HFFc6 (cell line): ENCODE data around the gene LRRN2. TPM values are rescaled to one million over a fixed set of nuclear protein-coding genes. Genes with fewer than 3 reads are reported as not detected.

Experiments
- DNase-seq: peaks from one replicate; pipeline ENCODE4 v3.0.0-alpha.2; 2018
- H3K27ac Mint-ChIP-seq: 2 replicates; pipeline ENCODE4 v1.8.0; 2020; ENCODE audit warnings: mild to moderate bottlenecking, mixed read lengths
- H3K27me3 Mint-ChIP-seq: 2 replicates; pipeline ENCODE4 v1.8.0; 2021; ENCODE audit warnings: mild to moderate bottlenecking, moderate library complexity, mixed read lengths; ENCODE audit not compliant: insufficient read depth
- H3K36me3 Mint-ChIP-seq: 2 replicates; pipeline ENCODE4 v1.8.0; 2021; ENCODE audit warnings: low read depth, mixed read lengths
- H3K4me1 Mint-ChIP-seq: 2 replicates; pipeline ENCODE4 v1.8.0; 2020; ENCODE audit warnings: low read depth, mixed read lengths
- H3K4me3 Mint-ChIP-seq: 2 replicates; pipeline ENCODE4 v1.8.0; 2020; ENCODE audit warnings: mild to moderate bottlenecking, moderate library complexity, mixed read lengths
- H3K9me3 Mint-ChIP-seq: 2 replicates; pipeline ENCODE4 v1.8.0; 2020; ENCODE audit warnings: mild to moderate bottlenecking, mixed read lengths
- total RNA-seq, 6 experiments: library from RNA; stranded (reverse); fragmentation: NEBNext Ultra II Directional; extraction: Animal tissue kit (Norgen Biotek cat#: 25700); gene quantifications; 2 replicates in 1 of 6; 3 replicates in 5 of 6; pipeline ENCODE4 v1.2.3, GENCODE V29; 2021
- TF ChIP-seq, protein P1 (sequence below): fragments of 200-600 bp; sonication (generic); IDR thresholded peaks from 2 replicates; pipeline ENCODE4 v1.5.0; 2021; ENCODE audit warnings: antibody characterized with exemption, mild to moderate bottlenecking

The LRRN2 gene
- total RNA-seq, 6 experiments from 2014 or later: not detected

GRCh38 chr1:204678721-204679475, 6.6 kb downstream of the LRRN2 start:
- Mint-ChIP-seq H3K27ac (no peak overlapping the region), H3K4me3 (no peak overlapping the region), H3K27me3 (peaks cover 56% of the 10 kb centered on the region), H3K36me3 (no peaks in the 10 kb centered on the region), H3K4me1 (no peaks in the 10 kb centered on the region), H3K9me3 (no peaks in the 10 kb centered on the region)
- TF ChIP-seq, protein P1, sequence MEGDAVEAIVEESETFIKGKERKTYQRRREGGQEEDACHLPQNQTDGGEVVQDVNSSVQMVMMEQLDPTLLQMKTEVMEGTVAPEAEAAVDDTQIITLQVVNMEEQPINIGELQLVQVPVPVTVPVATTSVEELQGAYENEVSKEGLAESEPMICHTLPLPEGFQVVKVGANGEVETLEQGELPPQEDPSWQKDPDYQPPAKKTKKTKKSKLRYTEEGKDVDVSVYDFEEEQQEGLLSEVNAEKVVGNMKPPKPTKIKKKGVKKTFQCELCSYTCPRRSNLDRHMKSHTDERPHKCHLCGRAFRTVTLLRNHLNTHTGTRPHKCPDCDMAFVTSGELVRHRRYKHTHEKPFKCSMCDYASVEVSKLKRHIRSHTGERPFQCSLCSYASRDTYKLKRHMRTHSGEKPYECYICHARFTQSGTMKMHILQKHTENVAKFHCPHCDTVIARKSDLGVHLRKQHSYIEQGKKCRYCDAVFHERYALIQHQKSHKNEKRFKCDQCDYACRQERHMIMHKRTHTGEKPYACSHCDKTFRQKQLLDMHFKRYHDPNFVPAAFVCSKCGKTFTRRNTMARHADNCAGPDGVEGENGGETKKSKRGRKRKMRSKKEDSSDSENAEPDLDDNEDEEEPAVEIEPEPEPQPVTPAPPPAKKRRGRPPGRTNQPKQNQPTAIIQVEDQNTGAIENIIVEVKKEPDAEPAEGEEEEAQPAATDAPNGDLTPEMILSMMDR: no peak
- DNase-seq: no peak

DNA sequence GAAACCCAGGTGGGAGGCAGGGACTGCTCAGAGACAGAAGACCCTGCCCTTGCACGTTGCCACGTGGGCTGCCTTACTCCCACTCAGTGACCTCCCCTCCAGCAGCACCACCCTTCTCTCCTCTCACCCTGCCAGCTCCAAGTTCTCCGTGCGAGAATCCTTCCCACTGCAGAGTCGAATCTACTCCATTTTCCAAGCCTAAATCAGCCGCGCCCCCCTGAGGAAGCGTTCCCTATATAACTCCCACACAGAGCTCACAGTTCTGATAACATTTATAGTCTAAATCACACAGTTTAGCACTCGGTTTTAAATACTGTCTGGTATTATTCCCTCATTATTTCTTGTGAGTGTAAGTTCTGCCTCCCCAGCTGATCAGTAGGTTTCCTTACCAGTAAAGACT, 7.7 kb downstream of the LRRN2 start:
- Mint-ChIP-seq H3K27ac (no peak overlapping the region), H3K27me3 (peaks cover 58% of the 10 kb centered on the region), H3K4me3 (no peak overlapping the region), H3K4me1 (no peaks in the 10 kb centered on the region), H3K9me3 (no peaks in the 10 kb centered on the region), H3K36me3 (no peaks in the 10 kb centered on the region)
- DNase-seq: no peak
- TF ChIP-seq, protein P1: no peak

DNA sequence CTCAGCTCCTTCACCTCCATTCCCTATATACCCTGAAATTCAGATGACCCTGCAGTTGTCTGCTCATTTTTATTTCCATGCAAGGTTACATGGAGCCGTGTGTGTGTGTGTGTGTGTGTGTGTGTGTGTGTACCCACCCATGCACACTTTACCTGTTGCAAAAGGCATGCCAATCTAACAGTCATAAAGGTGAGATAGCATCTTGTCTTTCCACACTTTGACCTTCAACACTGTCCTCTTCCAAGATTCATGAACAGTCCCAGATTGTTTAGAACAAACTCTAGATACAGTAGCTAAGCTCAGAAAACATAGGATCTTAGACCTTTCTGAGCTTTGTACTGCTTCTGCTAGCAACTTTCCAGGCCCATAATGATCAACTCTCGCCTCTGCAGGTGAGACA, 9.5 kb downstream of the LRRN2 start:
- TF ChIP-seq, protein P1: no peak
- no peak overlapping the region for H3K27ac Mint-ChIP-seq
- DNase-seq: no peak
- no peaks in the 10 kb centered on the region for H3K36me3 Mint-ChIP-seq
- no peak overlapping the region for H3K4me3 Mint-ChIP-seq
- H3K4me1 Mint-ChIP-seq: no peaks in the 10 kb centered on the region
- H3K27me3 Mint-ChIP-seq: peaks cover 49% of the 10 kb centered on the region
- H3K9me3 Mint-ChIP-seq: no peaks in the 10 kb centered on the region

- Mint-ChIP-seq H3K4me1 (no peaks in the 10 kb centered on the region), H3K9me3 (no peaks in the 10 kb centered on the region), H3K36me3 (no peaks in the 10 kb centered on the region), H3K27me3 (peaks cover 39% of the 10 kb centered on the region), H3K4me3 (no peak overlapping the region), H3K27ac (no peak overlapping the region)
- TF ChIP-seq, protein P1: no peak
- DNase-seq: no peak
These were observed 11.5 kb downstream of the LRRN2 start for GRCh38 chr1:204673909-204674649.

- Mint-ChIP-seq H3K27me3 (peaks cover 32% of the 10 kb centered on the region), H3K4me3 (no peak overlapping the region), H3K27ac (no peak overlapping the region), H3K9me3 (no peaks in the 10 kb centered on the region), H3K36me3 (no peaks in the 10 kb centered on the region), H3K4me1 (no peaks in the 10 kb centered on the region)
- DNase-seq: no peak
- TF ChIP-seq, protein P1: no peak
These were observed 12.3 kb downstream of the LRRN2 start for GRCh38 chr1:204673209-204673608.
